K562 (cell line): Measurements from ENCODE around the gene MYCL. TPM values are rescaled to one million over a fixed set of nuclear protein-coding genes. Genes with fewer than 3 reads are reported as not detected.
A peak's percentile ranks its signal among the peaks of the same experiment; 100 is the strongest.

Experiments
- CC2D1A ChIP-seq: fragments of 450-650 bp; IDR thresholded peaks from 2 replicates; pipeline ENCODE4 v1.6.1; 2017; ENCODE audit warnings: mild to moderate bottlenecking
- CREB1 ChIP-seq, 2 experiments: sonication (generic) in 1 of 2; formaldehyde crosslinking in 1 of 2; IDR thresholded peaks; 2 replicates each; pipeline versions ENCODE4 v1.6.1 to v1.8.0; 2012 to 2022; ENCODE audit warnings: inconsistent platforms in 1 of 2, mild to moderate bottlenecking in 1 of 2, missing genetic modification reagents in 1 of 2, moderate library complexity in 1 of 2
- DMBX1 ChIP-seq: fragments of 250-450 bp; sonication (Bioruptor Pico); IDR thresholded peaks from 2 replicates; pipeline ENCODE4 v1.8.0; 2022; ENCODE audit warnings: inconsistent platforms, mild to moderate bottlenecking, moderate library complexity, borderline replicate concordance
- HMGXB4 ChIP-seq: sonication (generic); formaldehyde crosslinking; IDR thresholded peaks from 2 replicates; pipeline ENCODE4 v1.8.1; 2023; ENCODE audit warnings: mild to moderate bottlenecking, missing genetic modification reagents
- MAZ ChIP-seq, 2 experiments: fragments of 450-650 bp in 1 of 2; sonication (generic) in 1 of 2; formaldehyde crosslinking; IDR thresholded peaks in 1 of 2; conservative IDR thresholded peaks in 1 of 2; 2 replicates each; pipeline versions ENCODE4 v1.4.0 to v1.5.0; 2020; ENCODE audit warnings: mild to moderate bottlenecking in 1 of 2, missing genetic modification reagents in 1 of 2
- MCM2 ChIP-seq: fragments of 450-650 bp; IDR thresholded peaks from 2 replicates; pipeline ENCODE4 v1.6.1; 2017; ENCODE audit warnings: low read depth, mild to moderate bottlenecking
- NUFIP1 ChIP-seq: fragments of 450-650 bp; IDR thresholded peaks from 2 replicates; pipeline ENCODE4 v1.6.1; 2018; ENCODE audit not compliant: partially characterized antibody
- PHB ChIP-seq: fragments of 250-450 bp; sonication (Bioruptor Pico); IDR thresholded peaks from 2 replicates; pipeline ENCODE4 v1.5.0; 2021
- PHF20 ChIP-seq: fragments of 450-650 bp; IDR thresholded peaks from 2 replicates; pipeline ENCODE4 v1.6.1; 2018; ENCODE audit not compliant: partially characterized antibody
- RBM14 ChIP-seq: fragments of 200-400 bp; formaldehyde crosslinking; IDR thresholded peaks from 2 replicates; pipeline ENCODE4 v1.6.1; 2018; ENCODE audit warnings: low read depth, mild to moderate bottlenecking, low read length, moderate library complexity, borderline replicate concordance; ENCODE audit not compliant: insufficient read depth
- SAFB ChIP-seq: fragments of 200-400 bp; formaldehyde crosslinking; IDR thresholded peaks from 2 replicates; pipeline ENCODE4 v1.6.1; 2017; ENCODE audit warnings: low read depth, low read length, borderline replicate concordance
- SMARCE1 ChIP-seq: fragments of 450-650 bp; IDR thresholded peaks from 2 replicates; pipeline ENCODE4 v1.7.1; 2016; ENCODE audit warnings: mild to moderate bottlenecking
- STAT6 ChIP-seq: sonication (generic); formaldehyde crosslinking; IDR thresholded peaks from 2 replicates; pipeline ENCODE4 v1.8.1; 2023; ENCODE audit warnings: mild to moderate bottlenecking, missing genetic modification reagents
- TAF15 ChIP-seq: fragments of 200-400 bp; formaldehyde crosslinking; IDR thresholded peaks from 2 replicates; pipeline ENCODE4 v1.6.1; 2017; ENCODE audit warnings: mild to moderate bottlenecking, low read depth, low read length, moderate library complexity
- ZBTB1 ChIP-seq: sonication (generic); formaldehyde crosslinking; IDR thresholded peaks from 2 replicates; pipeline ENCODE4 v1.8.1; 2023; ENCODE audit warnings: missing genetic modification reagents, low read depth, mild to moderate bottlenecking, borderline replicate concordance
- ZBTB9 ChIP-seq: fragments of 450-650 bp; formaldehyde crosslinking; IDR thresholded peaks from 2 replicates; pipeline ENCODE4 v1.4.0; 2020; ENCODE audit warnings: mild to moderate bottlenecking, moderate library complexity
- ZC3H11A ChIP-seq: IDR thresholded peaks from 2 replicates; pipeline ENCODE4 v1.6.1; 2012; ENCODE audit warnings: low read depth, low read length, improper control_type of control experiment
- ZNF133 ChIP-seq: fragments of 250-450 bp; sonication (Bioruptor Pico); IDR thresholded peaks from 2 replicates; pipeline ENCODE4 v1.4.0; 2020; ENCODE audit warnings: mild to moderate bottlenecking
- ZNF165 ChIP-seq: fragments of 250-450 bp; sonication (Bioruptor Pico); IDR thresholded peaks from 2 replicates; pipeline ENCODE4 v1.4.0; 2020; ENCODE audit warnings: borderline replicate concordance
- ZNF175 ChIP-seq: fragments of 200-800 bp; sonication (Bioruptor generic); IDR thresholded peaks from 2 replicates; pipeline ENCODE4 v1.6.1; 2016; ENCODE audit warnings: low read depth, mild to moderate bottlenecking, missing genetic modification characterization, missing compliant biosample characterization
- ZNF239 ChIP-seq: fragments of 250-450 bp; sonication (Bioruptor Pico); IDR thresholded peaks from 2 replicates; pipeline ENCODE4 v1.4.0; 2020; ENCODE audit warnings: mild to moderate bottlenecking
- ZSCAN29 ChIP-seq: fragments of 450-650 bp; IDR thresholded peaks from 2 replicates; pipeline ENCODE4 v1.6.1; 2017
- polyA plus RNA-seq, 8 experiments: library from polyadenylated mRNA; depleted of rRNA in 4 of 8; stranded (reverse) in 5 of 8; unstranded in 3 of 8; fragments of >200 nt; fragmentation: Nextera tagmentation in 2 of 8; fragmentation: Illumina TruSeq in 1 of 8; extraction: Ambion mirVana in 2 of 8; extraction: Trizol in 1 of 8; gene quantifications; 2 replicates each; pipeline versions ENCODE4 v1.2.1 to v1.2.3, GENCODE V29; 2011 to 2014; ENCODE audit warnings: inconsistent platforms in 1 of 8, missing spikeins in 1 of 8
- total RNA-seq, 7 experiments: library from RNA; depleted of rRNA in 6 of 7; stranded (reverse); fragments of >200 nt in 6 of 7; fragmentation: Illumina TruSeq in 2 of 7; extraction: Trizol in 2 of 7; gene quantifications; 2 replicates each; pipeline versions ENCODE4 v1.2.1 to v1.2.3, GENCODE V29; 2011 to 2021; ENCODE audit warnings: low replicate concordance in 1 of 7

MYCL gene
- total and polyA plus RNA-seq, 9 of the 15 experiments (the other 6 are each of a cell fraction or from before 2014, with no cell fraction given) = 3.5 to 22.0 (median 12.8) TPM

GRCh38 chr1:39892601-39893595 lies 8.8 kb downstream of the MYCL start (continued):
- no peak for TF ChIP-seq HMGXB4
- TF ChIP-seq ZNF239 (CRISPR knock-in tag) = no peak
- TF ChIP-seq CC2D1A = peak; percentile 89
- no peak; the same call in 1 of the 2 replicates for TF ChIP-seq DMBX1 (CRISPR knock-in tag)
- no peak for TF ChIP-seq PHF20
- 0 out of 2 replicates have a peak, but pooled peaks have one; percentile 59 for TF ChIP-seq ZC3H11A
- TF ChIP-seq NUFIP1 = no peak
- 0 out of 2 replicates have a peak, but pooled peaks have one; percentile 14 for TF ChIP-seq CREB1 (IDR thresholded peaks at IDR 0.05)
- no peak for TF ChIP-seq CREB1 (CRISPR knock-in tag; IDR thresholded peaks at IDR 0.05)
- TF ChIP-seq SMARCE1 = peak; percentile 100
- no peak for TF ChIP-seq ZNF133 (CRISPR knock-in tag)
- TF ChIP-seq MCM2 = no peak
- no peak for TF ChIP-seq PHB (CRISPR knock-in tag)
- TF ChIP-seq STAT6 (CRISPR knock-in tag) = no peak
- TF ChIP-seq ZBTB1 (CRISPR knock-in tag) = no peak
- TF ChIP-seq SAFB = no peak
- TF ChIP-seq MAZ (CRISPR knock-in tag; conservative IDR thresholded peaks at IDR 0.05 in 1 of 2, IDR thresholded peaks at IDR 0.05 in 1 of 2) = peak in 1 of 2 experiments; percentile 38; a peak in 3 of 4 replicates
- TF ChIP-seq ZNF175 = peak; percentile 67; the same call in 1 of the 2 replicates
- no peak for TF ChIP-seq ZSCAN29
- TF ChIP-seq ZBTB9 (CRISPR knock-in tag) = 0 out of 2 replicates have a peak, but pooled peaks have one; percentile 25
- TF ChIP-seq RBM14 = no peak
- TF ChIP-seq TAF15 = no peak
- no peak for TF ChIP-seq ZNF165
